ENCODE measurements around the gene UMAD1.

Gene UMAD1

GRCh38 chr7:7640221-7641128, at the start of gene UMAD1:
Gene UMAD1 (plus strand): TSS chr7:7640752. CDS start chr7:7673372, 32,620 bp downstream.
- DNase-seq (ENCODE audit: low read depth in 3 of 3, low spot score in 1 of 3) = peak; percentile 91 to 94 (median 93)

DNA sequence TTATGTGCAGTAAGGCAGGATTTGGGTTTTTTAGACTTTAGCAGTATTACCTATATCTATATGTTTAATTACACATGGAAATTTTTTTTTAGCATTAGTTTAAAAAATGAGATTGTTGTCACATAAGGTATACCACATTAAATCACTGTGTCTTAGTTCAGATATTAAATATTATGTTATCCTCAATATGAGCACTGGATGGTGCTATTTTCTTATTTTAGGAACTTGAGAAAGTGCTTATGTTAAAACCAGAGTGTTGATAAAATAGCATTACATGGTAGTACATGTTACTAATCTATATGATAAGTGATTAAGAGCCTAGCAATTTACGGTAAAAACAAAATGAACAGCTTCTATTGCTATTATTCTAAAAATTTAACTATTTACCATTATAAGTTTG, 45.1 kb upstream of the UMAD1 start:
- no peak for DNase-seq (ENCODE audit: low read depth in 3 of 3, low spot score in 1 of 3)

DNA sequence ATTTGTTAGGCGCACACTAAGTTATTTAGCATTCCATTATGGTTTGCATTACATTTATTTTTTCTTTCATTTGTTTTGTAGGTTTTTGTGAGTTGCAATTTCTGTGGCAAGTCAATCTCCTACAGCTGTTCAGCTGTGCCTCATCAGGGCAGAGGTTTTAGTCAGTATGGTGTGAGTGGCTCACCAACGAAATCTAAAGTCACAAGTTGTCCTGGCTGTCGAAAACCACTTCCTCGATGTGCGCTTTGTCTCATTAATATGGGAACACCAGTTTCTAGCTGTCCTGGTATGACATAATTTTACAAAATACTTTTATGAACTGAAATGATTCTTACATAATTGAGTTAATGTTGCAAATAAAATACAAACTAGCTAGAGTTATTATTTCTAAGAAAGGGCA, 44.4 kb upstream of the UMAD1 start:
- no peak for DNase-seq (ENCODE audit: low read depth in 3 of 3, low spot score in 1 of 3)

GRCh38 chr7:7607010-7607409, 33.5 kb upstream of the UMAD1 start:
- DNase-seq (ENCODE audit: low read depth in 3 of 3, low spot score in 1 of 3) = no peak

- no peak for DNase-seq (ENCODE audit: low read depth in 3 of 3, low spot score in 1 of 3)
Measured at GRCh38 chr7:7609330-7609729, 31.2 kb upstream of the UMAD1 start.

DNA sequence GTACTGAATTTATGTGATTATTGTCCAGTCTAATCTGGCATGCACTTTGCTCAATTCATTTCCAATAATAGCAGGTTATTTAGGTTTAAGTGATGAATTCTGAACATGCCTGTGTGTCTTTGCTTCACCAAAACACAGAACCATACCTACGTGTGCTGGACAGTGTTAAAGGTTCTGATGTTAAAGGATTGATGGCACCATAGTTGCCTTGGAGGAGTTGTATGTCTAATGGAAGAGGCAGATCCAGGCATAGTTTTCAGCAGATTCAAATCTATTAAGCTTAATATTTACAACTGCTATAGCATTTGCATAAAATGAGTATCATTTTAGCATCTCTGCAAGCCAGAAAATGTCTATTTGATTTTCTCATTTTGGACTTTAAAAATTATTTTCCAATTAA, 28.0 kb upstream of the UMAD1 start:
- no peak for DNase-seq (ENCODE audit: low read depth in 3 of 3, low spot score in 1 of 3)

DNA sequence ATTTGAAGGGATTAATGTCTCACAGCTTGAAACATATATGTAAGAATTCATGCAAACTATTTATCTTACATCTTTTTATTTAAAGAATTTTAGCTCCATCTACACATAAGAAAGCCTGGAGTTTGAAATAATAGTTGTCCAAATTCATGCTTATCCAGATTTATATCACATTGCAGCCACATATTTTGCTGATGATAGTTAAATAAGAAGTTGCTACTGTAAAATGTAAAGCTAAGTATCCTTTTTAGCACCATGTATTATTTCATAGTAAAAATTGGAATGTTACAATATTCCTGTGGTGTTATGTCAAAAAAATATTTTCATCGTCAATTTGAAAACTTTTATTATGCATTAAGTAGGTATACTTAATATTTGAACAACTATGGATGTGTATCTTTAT, 27.3 kb upstream of the UMAD1 start:
- no peak for DNase-seq (ENCODE audit: low read depth in 3 of 3, low spot score in 1 of 3)

DNA sequence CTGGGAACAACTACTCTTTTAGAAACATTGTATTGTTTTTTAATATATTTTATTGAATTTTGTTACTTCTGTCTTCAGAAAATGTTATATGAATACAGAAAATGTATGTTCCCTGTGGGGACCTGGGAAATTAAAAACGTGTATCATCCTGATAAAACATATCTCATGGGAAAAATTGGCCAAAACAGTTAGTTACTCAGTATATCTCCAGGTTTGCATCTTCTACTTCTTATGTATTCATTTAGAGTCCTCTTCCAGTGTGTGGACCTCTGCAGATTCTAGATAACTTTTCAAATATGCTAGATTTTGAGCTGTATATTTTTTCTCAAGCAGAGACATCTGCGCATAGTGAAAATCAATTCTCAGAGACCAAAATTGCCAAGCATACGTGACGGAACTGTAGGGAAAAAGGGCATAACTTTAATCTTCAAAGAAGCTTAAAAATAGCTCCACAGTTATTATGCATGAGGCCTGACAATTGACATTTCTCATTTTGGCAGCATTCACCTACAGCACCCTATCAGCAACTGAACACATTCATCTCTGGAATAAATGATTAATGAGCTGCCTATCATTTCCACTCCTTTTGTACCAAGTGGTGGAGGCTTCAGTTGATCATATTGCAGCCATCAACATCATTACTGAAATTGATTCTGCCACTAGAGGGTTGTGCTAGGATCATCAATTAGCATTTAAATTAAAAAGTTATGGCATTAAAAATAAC, 26.4 kb upstream of the UMAD1 start:
- no peak for DNase-seq (ENCODE audit: low read depth in 3 of 3, low spot score in 1 of 3)

DNA sequence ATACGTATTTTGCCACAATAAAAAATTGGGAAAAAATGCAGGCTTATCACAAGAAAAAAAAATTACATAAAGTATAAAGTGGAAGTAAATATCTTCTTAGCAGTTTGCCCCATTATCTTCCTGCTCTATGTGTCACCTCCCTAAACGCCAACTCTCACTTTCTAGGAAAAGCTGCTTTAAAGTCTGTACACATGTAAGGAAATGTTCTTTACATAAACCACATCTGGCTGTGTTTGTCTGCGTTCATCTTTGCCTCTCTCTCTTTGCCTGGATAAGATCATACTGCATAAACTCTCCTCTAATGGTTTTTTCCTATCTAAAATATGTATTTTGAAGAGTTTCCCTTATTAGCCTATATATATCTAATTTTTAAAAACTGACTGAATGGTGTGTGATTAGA, 23.0 kb upstream of the UMAD1 start:
- DNase-seq (ENCODE audit: low read depth in 3 of 3, low spot score in 1 of 3) = no peak

- DNase-seq (ENCODE audit: low read depth in 3 of 3, low spot score in 1 of 3) = no peak
Measured at GRCh38 chr7:7618410-7618809, 22.1 kb upstream of the UMAD1 start.

DNA sequence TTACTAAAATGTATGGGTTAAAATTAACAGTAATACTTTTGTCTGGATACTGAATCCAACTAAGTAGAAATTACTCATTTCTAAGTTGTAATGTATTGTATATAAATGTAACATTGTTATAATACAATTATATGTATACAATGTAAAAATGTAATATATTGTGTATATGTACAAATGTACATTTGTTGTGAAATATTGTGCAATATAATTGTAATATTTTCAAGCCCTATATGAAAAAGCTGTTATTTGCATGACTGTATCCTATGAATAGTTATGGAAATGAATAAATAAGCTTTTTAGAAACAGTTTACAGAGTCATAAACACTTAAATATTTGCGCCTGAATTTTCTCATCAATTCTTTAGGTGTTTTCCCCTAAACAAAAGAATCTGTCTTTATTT, 20.3 kb upstream of the UMAD1 start:
- DNase-seq (ENCODE audit: low read depth in 3 of 3, low spot score in 1 of 3) = no peak

DNA sequence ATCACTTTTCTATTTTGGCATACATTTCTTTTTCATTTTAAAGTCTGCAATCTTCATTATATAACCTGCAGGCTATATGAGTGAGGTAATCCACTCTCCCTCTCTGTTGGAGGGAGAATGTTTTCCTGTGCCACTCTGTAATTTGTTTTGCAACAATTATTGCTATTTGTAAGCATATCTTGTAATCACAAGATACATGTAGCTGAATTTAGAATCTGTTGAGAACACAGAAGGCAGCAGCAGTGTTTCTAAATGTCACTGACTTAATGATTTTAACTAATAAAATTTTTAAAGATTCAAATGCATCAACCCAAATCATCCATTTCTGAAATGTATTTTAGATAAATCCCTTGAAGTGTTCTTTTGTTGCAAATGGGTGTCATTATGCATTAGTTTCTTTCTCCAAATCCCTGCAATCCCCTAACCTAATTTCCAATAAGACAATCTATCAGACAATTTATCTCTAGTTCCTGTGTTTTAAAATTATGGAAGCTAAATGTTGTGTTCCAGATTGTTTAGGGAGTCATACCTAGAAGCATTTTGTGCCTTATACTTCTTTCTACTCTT, 19.8 kb upstream of the UMAD1 start:
- no peak for DNase-seq (ENCODE audit: low read depth in 3 of 3, low spot score in 1 of 3)

- no peak for DNase-seq (ENCODE audit: low read depth in 3 of 3, low spot score in 1 of 3)
Measured at GRCh38 chr7:7628476-7628875, 12.1 kb upstream of the UMAD1 start.

DNA sequence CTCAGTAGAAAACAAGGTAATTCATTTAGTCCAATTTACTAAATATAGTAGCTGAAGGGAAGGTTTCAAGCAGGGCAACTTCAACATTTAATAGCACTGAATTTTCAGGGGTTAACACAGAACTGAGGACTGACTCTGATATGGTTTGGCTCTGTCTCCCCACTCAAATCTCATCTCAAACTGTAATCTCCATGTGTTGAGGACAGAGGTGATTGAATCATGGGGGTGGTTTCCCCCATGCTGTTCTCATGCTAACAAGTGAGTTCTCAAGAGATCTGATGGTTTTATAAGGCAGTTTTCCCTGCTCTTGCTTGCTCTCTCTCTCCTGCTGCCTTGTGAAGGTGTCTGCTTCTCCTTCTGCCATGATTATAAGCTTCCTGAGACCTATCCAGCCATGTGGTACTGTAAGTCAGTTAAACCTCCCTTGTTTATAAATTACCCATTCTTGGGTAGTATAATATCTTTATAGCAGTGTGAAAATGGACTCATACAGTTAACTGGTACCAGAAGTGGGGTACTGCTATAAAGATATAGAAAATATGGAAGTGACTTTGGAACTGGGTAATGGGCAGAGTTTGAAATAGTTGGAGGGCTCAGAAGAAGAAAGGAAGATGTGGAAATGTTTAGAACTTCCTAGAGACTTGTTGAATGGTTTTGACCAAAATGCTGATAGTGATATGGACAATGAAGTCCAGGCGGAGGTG, 9.8 kb upstream of the UMAD1 start:
- no peak for DNase-seq (ENCODE audit: low read depth in 3 of 3, low spot score in 1 of 3)

GRCh38 chr7:7639421-7639820, 1.1 kb upstream of the UMAD1 start:
- DNase-seq (ENCODE audit: low read depth in 3 of 3, low spot score in 1 of 3) = no peak

- peak in 2 of 3 donors; percentile 12 to 33 for DNase-seq (ENCODE audit: low read depth in 3 of 3, low spot score in 1 of 3)
Measured at GRCh38 chr7:7639847-7640220, 718 bp upstream of the UMAD1 start.

GRCh38 chr7:7641129-7641663, 644 bp downstream of the UMAD1 start:
- peak in 1 of 3 donors; percentile 7 for DNase-seq (ENCODE audit: low read depth in 3 of 3, low spot score in 1 of 3)

GRCh38 chr7:7642081-7642480, 1.5 kb downstream of the UMAD1 start:
- no peak for DNase-seq (ENCODE audit: low read depth in 3 of 3, low spot score in 1 of 3)

DNA sequence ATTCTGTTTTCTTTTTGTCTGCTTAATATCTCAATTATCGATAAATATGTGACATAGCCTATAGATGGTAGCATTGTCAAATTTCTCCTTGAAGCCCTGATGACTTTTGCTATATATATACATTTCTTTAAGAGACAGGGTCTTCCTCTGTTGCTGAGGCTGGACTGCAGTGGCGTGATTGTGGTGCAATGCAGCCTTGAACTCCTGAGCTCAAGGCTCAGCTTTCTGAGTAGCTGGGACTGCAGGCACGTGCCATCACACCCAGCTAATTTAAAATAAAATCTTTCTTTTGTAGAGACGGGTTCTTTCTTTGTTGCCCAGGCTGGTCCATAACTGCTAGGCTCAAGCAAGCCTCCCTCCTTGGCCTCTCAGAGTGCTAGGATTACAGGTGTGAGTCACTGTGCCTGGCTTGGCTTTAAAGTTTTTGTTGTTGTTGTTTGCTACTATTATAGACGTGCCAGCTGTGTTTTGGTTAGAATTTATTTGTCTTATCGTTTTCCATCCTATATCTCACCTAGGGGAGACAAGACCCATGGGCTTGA, 7.0 kb downstream of the UMAD1 start:
- DNase-seq (ENCODE audit: low read depth in 3 of 3, low spot score in 1 of 3) = no peak

GRCh38 chr7:7650682-7651206, 10.2 kb downstream of the UMAD1 start:
- no peak for DNase-seq (ENCODE audit: low read depth in 3 of 3, low spot score in 1 of 3)

GRCh38 chr7:7651479-7651878, 10.9 kb downstream of the UMAD1 start:
- no peak for DNase-seq (ENCODE audit: low read depth in 3 of 3, low spot score in 1 of 3)

Data from stimulated activated CD4-positive, alpha-beta T cell treated with anti-CD3 and anti-CD28 coated beads, TNF-alpha, amount 100 ng/mL, for 1 hour (primary cell).